Daoy (cell line): ENCODE results near the gene NLGN1. TPM values are rescaled to one million over a fixed set of nuclear protein-coding genes. Genes with fewer than 3 reads are reported as not detected.
"Not testable (repeated sequence)": the region's sequence is repeated elsewhere in the genome, so short reads cannot be mapped to it uniquely, and the experiment has no call there.

ENCODE experiments used
- DNase-seq: peaks from one replicate; pipeline ENCODE4 v3.0.0-alpha.2; 2015; ENCODE audit warnings: low read depth
- total RNA-seq: library from RNA; depleted of rRNA; stranded (reverse); fragments of >200 nt; shearing (Covaris generic); gene quantifications from 2 replicates; pipeline ENCODE4 v1.2.3, GENCODE V29; 2014; rRNA removed

The NLGN1 gene
- total RNA-seq = 6.0 and 12.1 TPM in 2 replicates

DNA sequence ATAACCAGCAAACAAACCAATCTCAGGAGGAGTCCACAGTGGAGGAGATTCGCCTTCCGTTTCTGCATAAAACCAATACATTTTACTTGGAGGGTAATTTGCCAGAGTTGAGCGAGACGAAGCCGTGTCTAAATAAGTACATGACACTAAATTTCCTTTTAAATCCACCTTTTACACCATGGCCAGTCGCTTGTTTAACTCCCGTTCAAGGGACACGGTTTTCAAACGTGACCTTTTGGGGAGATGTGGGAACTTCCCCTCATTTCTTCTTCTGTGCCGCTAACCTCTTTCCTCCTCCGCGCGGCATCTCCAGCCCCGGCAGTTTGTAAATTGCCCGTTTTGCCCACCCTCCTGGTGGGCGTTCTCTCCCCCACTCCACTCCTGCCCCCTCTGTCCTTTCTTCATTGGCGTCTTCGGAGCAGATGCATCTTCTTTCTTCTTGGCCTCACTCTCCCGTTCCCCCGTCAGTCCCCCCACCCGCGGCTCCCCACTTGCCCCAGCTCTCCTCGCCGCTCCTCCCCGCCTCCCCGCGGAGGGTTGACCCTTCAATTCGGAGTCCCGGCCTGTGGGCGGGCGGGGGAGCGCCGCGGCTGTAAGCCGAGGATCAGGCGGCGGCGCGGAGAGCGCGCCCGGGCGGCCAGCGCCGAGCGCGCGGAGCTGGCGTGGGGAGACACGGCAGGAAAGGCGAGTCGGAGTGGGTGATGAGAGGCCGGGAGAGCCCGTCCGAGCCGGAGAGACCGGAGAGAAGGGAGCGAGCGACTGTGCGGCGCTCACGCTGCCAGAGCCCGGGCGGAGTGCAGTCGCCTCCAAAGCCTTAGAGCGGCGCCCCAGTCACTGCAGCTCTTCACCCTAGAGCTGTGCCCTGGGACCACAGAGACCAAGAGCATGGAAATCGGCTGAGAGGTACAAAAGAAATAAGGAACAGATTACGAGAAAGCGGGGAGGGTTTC lies at the start of gene NLGN1:
TSS of gene NLGN1 (plus strand) at position 584 of the 950 bp plus-strand sequence.
- DNase-seq = peak; percentile 80

DNA sequence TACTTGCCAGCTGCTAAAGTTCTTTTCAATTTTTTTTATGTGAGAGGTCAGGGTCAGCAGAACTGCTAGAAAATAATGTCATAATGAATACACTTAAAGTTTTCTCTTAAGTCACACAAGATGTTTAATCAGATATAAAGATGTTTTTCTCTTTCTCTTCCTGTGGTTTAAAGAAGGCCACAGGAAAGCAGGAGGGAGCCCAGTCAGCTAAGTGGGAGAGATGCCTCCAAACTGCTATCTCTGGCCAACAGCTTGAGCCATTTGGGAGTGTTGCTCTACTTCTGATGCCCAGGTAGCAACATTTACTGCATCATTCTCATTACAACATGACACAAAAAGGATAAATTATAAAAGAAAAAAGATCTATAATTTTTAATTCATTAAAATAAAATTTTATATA lies 45.7 kb upstream of the NLGN1 start:
- no peak for DNase-seq

DNA sequence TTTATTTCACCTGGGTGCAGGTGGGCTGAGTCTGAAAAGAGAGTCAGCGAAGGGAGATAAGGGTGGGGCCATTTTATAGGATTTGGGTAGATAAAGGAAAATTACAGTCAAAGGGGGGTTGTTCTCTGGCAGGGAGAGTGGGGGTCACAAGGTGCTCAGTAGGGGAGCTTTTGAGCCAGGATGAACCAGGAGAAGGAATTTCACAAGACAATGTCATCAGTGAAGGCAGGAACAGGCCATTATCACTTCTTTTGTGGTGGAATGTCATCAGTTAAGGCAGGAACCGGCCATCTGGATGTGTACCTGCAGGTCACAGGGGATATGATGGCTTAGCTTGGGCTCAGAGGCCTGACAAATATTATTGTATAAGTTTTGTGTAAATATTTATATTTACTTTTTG lies 44.4 kb upstream of the NLGN1 start:
- not testable (repeated sequence) for DNase-seq

DNA sequence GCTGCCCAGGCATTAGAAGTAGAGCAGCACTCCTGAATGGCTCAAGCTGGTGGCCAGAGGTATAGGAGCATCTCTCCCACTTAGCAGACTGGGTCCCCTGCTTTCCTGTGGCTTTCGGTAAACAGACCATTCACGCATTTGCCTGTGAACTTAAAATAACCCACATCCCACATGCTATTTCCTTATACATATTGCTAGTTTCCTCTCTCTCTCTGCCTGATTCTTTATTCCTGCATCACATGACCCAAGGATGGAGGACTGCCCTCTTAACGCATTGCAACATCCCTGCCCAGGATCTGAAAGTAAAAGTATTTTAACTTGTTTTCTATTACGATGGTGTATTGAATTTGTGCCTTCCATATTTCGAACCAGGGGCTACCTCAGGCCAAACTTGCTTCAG lies 43.4 kb upstream of the NLGN1 start:
- no peak for DNase-seq

DNA sequence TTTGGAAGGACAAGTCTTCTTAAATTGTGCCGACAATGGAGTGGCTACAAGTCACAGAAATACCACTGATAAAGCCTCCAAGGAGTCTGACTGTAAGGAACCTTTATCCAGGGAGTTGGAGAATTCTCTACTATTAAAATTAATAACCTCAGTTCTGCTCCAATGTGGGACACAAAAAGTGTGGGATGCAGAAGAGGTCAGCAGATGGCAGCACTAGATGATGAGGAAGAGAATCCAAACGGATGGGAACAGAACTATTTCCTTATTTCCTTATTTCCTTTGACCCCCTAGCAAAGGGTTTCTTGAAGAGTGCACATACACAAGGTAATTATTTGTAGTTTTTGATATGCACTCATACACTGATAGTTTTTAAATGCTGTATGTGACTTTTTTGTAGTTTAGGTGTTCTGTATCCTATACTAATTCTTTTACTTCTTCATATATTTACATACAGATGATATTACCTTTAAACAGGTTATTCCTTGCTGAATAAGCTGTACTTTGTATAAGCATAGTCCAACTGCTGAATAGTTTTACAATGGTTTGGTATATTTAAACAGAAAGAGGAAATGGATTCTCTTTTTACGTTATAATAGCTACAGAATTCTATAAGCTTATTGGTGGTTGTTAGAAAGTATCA lies 25.6 kb upstream of the NLGN1 start:
- DNase-seq = peak; percentile 53

DNA sequence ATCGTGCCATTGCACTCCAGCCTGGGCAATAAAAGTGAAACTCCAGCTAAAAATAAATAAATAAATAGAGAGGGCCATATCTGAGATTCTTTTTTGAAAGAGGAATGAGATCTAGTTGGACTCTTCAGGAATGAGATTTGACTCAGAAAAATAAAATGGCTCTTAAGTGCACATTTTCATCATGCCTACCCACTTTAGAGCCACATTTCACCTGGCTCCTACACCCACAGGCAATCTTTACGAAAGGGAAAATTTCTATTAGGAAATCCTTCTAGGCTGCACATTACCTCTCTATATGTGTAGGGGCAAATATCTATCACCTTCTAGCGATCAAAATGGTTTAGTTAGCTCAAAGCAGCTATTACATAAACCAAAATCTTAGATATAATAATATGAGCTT lies 16.9 kb upstream of the NLGN1 start:
- no peak for DNase-seq

DNA sequence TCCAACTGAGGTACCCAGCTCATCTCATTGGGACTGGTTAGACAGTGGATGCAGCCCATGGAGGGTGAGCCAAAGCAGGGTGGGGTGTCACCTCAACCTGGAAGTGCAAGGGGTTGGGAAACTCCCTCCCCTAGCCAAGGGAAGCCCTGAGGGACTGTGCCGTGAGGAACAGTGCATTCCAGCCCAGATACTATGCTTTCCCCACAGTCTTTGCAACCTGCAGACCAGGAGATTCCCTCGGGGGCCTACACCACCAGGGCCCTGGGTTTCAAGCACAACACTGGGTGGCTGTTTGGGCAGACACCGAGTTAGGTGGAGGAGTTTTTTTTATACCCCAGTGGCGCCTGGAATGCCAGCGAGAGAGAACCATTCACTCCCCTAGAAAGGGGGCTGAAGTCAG lies 15.6 kb upstream of the NLGN1 start:
- DNase-seq = not testable (repeated sequence)

DNA sequence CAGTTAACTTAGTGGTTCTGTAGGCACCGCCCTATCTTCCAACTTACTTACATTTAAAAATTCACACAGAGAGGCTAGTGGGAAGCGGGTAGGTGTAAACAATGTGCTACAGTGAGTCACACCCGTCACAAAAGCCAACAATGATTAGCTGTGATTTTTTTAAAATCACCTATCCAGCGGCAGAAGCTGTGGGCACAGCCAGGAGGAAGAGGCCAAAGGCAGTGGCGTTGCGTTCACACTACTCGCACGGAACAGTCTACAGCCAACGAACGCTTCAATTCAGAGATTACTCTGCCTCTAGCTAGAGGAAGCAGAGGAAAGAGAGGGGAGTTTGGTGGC lies 2.5 kb upstream of the NLGN1 start:
- peak; percentile 85 for DNase-seq

DNA sequence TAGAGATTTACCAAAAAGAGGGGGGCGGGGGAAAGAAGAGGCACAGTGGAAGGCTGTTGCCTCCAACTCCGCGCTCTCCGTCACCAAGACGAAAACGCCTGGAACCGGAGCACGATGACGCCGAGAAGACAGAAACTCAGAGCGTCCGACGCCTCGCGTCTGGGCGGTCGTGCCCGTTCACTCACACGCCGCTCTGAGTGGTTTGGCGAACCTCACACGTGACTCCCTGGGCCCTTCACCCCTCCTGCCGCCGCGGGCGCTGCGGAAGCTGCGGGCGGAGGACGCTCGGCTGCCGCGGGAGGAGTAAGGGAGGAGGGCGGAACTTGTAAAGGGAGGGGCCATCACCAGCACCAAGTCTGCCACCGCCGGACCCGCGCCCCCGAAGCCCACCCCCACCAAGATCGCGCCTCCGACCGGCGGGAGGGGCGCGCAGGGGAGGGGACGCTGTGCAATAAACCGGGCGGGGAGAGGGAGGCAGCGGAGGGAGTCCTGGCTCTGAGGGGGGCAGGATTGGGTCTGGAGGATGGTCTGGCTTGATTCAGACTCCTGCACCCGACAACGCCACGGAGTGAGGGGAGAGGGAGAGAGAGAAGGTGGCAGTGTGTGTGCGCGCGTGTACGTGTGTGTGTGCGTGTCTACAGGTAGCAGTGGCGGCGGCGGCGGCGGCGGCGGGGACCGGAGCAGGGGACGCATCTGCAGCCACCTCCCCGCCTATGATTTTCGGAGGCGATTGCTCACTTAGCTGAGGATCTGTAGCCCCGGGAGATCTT lies 1.9 kb upstream of the NLGN1 start:
- peak; percentile 98 for DNase-seq

DNA sequence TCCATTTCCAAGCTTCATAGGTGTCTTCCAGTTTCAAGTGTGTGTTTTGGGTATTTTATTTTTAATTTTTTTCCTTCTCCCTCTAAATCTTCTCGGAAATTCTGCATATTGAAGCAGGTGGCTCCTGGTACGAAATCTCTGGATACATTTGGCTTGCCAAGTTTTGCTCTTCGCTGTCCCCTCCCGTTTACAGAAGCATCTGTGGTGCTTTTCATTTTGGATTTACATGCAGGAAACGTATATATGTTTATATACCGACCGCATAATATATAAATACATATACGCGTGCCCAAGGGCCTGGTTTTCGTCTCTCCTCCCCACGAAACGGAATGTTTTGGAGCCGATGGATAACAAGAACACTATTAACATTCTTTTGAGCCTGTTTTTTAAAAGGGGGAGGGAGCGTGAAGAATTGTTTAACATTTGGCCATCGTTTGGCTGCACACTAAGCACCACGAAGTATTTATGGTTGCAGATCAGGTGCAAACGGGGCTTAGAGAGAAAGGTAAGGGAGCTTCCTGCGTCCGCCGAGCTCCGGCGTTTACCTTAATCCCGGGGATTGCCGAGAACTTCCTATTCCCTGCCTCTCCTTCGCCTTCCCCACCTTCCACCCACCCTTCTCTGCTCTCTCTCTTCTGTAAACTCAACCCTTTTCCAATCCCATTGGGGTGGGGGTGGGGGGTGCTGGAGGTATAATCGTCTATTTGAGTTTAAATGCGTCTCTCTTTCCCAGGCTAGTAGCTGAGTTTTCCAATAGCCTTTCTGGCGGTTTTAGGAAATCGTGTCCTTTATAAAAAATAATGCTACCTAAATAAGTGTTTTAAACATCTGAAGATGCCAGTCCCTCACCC lies 1.1 kb upstream of the NLGN1 start:
- DNase-seq = peak; percentile 39

DNA sequence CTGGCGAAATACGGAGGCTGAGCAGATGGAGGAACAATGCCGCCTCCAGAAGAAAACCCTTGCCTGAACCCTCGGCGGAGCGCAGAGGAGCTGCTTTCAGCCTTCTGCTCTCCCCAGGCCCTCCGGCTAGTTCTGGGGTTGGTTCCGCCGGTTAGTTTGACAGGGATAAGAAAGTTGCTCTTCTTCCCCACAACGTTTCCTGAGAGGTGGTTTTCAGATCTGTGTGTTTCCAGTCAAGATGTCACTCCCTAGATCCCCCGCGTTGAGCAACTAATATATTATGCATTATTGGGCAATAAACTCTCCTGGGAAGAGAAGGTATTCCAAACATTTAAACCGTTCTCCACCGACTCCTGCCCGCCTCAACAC lies 551 bp downstream of the NLGN1 start:
- DNase-seq = peak; percentile 60

DNA sequence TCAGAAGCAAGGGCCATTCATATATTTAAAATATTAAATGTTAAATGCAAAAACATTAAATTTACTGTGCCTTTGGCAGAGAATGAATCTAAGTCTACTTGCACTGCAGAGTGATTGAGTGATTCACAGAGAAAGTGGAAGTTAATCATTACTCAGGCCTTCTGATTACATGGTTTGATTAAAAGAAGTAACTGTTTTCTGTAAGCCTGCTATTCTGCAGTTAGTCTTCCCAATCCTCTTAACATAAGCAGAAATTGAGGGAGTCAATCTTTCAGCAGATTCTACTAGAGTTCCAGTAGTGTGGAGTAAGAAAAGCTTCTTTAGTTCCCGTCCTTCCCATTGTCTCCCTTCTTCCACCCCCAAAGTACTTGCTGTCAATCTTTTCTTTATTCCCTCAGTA lies 1.5 kb downstream of the NLGN1 start:
- DNase-seq = no peak

DNA sequence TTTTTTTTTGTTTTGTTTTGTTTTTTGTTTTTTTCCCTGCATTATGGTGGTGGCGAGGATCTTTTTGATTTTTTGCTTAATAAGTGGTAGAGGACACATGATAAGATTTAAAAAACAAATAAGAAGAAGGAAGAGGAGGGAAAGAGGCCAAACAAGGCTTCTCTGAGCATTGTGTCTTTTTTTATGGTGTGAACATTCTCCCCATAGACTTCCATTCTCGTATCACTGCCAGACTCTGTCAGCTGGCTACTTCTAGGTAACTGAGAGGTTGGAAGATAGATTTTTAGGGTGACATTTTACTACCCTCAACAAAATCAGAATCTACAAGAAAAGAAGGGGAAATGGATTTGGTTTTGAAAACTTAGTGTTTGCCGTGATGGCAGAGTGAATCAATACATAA lies 3.8 kb downstream of the NLGN1 start:
- no peak for DNase-seq

DNA sequence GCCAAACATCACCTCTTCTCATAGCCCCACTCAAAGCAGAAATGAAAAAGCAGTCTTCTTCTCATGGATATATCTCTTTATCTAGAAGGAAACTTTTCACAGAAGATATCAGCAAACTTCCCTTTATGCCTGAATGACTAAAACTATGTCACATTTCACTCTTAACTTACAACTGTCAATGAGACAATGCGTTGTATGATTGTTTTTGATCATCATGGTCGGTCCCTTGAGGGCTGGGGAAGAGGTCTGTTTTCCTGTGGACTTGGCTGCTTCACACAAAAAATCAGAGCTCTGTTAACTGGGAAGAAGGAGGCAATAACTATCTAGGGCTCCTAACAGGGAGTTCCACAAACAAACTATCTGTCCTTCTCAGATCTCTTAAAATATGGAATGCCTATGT lies 5.1 kb downstream of the NLGN1 start:
- DNase-seq = no peak

DNA sequence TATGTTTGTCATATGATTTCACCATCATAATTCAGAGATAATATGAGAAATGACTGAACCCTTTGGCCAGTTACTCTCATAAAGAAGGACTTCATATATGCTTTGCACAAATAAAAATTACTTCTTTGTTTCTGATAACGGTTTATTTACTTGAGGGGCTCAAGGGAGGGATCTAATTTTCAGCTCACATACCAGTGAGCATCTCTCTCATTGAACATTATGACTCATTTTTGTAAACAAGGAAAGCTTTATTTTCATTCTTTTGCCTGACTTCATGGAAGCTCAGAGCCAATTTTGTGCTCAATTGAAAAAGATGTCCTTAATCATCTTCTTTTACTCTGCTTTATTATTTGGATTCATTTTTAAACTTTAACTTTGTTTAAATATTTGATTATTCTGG lies 5.8 kb downstream of the NLGN1 start:
- DNase-seq = no peak

DNA sequence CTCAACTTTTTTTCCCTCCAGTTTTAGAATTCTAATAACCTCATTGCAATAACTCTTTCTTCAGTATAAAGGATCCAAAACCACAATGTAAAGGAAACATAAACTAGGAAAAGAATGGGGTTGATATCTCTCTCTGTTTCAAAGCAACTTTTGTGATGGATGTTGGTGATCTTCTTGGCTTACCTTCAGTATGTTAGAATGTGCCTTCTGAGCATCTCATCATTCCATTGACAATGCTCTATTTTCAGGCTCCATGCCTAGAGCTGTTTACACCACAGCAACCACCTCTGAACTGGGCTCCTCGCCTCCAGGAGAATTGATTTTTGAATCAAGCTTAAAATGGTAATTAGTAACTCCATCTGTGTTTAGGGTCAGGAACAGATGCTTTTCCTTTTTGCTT lies 6.6 kb downstream of the NLGN1 start:
- DNase-seq = no peak

DNA sequence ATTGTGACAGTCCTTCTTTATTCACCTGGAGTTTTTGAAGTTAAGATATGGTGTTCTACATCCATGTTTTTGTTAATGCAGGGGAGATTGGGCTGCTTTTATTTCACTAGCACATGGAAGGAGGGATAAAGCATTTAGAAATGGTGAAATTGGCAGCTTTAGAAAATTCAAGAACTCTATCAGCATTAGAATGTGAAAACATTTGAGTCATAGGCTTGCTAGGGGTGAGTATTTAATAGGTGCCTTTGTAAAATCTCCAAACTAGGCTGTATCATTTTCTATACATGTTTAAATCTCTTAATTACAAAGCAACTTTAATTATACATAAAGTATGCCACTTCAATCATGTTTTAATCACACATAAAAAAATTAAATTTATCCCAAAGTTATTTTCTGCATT lies 12.9 kb downstream of the NLGN1 start:
- no peak for DNase-seq

DNA sequence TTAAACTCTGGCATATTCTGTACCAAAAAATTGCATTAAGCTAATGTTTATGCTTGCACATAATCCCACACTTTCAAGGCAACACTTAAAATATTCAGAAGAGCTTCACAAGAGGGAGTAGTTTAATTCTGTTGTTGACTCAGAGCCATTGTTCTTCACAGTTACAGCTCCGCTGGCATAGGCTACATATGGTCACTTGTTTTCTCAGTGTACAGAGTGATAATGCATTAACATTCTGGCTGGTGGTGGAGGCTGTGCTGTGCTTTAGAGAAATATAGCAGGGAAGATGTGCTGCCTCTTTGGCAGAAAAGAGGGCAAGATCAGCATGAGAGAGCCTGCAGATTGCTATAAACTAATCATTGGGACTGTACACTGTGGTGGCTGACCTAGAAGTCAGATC lies 13.3 kb downstream of the NLGN1 start:
- DNase-seq = no peak

DNA sequence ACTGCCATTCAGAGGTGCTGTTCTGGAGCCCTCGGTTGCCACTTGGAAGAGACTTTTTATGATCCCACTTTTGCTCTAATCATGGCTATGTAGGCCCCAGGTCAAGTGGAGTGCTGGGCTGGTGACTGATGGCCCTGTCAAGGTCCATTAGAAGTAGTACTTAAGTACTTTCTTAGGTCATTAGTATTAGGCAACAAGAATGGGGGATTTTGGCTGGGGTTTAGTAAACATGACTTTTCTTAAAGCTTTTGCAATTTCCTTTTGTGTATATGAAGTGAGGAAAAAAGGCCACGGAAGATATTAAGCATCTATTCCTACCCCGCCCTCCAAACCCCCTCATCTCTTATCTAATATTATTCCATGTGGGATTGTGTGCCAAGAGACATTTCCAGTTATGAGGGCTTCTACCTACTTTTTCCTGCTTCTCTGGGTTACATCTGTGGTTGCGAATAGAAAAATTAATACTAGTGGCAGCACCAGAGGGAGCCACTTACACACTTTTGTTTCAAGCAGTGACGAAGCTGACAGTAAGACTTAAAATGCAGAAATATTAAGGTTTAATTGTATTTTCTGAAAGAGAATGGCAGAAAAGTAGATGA lies 13.9 kb downstream of the NLGN1 start:
- DNase-seq = peak; percentile 37

DNA sequence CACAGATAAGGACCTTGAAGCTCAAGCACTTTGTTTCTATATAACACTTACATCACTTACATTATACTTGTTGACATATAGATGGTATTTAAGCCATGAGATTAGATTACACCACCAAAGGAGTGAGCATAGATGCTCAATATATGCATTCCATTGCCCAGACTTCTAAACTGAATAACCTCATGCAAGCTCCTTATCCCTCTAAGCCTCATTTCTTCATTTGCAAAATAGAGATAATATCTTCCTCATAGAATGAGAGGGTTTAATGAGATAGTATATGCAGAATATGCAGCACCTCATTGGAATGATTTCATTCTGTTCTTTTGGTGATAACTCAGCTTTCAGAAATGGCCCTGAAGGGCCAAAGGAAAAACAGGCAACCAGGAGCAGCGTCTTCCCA lies 18.5 kb downstream of the NLGN1 start:
- no peak for DNase-seq

DNA sequence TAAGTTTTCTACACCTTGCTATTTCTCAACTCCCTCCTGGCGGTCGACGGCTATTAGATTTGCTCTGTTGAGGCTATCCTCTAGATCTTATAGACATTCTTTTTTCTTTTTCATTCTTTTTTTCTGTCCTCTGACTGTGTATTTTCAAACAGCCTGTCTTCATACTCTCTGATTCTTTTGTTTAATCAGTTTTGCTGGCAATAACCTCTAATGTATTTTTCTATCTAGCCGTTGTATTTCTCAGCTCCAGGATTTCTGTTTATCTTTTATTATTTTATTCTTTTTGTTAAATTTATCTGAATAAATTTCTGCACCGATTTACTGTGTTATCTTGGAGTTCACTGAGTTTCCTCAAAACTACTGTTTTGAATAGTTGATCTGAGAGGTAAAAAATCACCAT lies 31.5 kb downstream of the NLGN1 start:
- DNase-seq = no peak
